HepG2 (cell line): ENCODE measurements around the gene IRF5.

Experiments
- ATF5 ChIP-seq: sonication (generic); formaldehyde crosslinking; IDR thresholded peaks from 2 replicates; pipeline ENCODE4 v1.4.0; 2020; ENCODE audit warnings: mild to moderate bottlenecking, low read depth, missing genetic modification reagents
- CTCF ChIP-seq: sonication (generic); formaldehyde crosslinking; IDR thresholded peaks from 2 replicates; pipeline ENCODE4 v1.5.0; 2020; ENCODE audit warnings: mild to moderate bottlenecking, missing genetic modification reagents, moderate library complexity
- E2F5 ChIP-seq: sonication (generic); formaldehyde crosslinking; conservative IDR thresholded peaks from 2 replicates; pipeline ENCODE4 v1.4.0; 2020; ENCODE audit warnings: missing genetic modification reagents
- EEA1 ChIP-seq: sonication (generic); formaldehyde crosslinking; IDR thresholded peaks from 2 replicates; pipeline ENCODE4 v1.5.1; 2020; ENCODE audit warnings: mild to moderate bottlenecking, missing genetic modification reagents, borderline replicate concordance
- EP300 ChIP-seq, 3 experiments: sonication (generic) in 1 of 3; formaldehyde crosslinking in 1 of 3; IDR thresholded peaks; 2 replicates each; pipeline versions ENCODE4 v1.5.1 to v1.6.1; 2011 to 2020; ENCODE audit warnings: low read depth in 2 of 3, low read length in 2 of 3, borderline replicate concordance in 1 of 3, improper control_type of control experiment in 1 of 3, mild to moderate bottlenecking in 1 of 3, missing genetic modification reagents in 1 of 3, moderate library complexity in 1 of 3
- EZH2 ChIP-seq: conservative IDR thresholded peaks from 2 replicates; pipeline ENCODE4 v1.6.1; 2012; ENCODE audit warnings: mild to moderate bottlenecking, low read depth, low read length, moderate library complexity
- FOXA3 ChIP-seq: IDR thresholded peaks from 2 replicates; pipeline ENCODE4 v1.6.1; 2016; ENCODE audit warnings: missing genetic modification reagents, missing compliant biosample characterization
- HMGXB4 ChIP-seq, 2 experiments: sonication (generic) in 1 of 2; formaldehyde crosslinking in 1 of 2; IDR thresholded peaks; 2 replicates each; pipeline versions ENCODE4 v1.4.0 to v1.6.1; 2018 to 2020; ENCODE audit warnings: missing genetic modification reagents in 2 of 2, borderline replicate concordance in 1 of 2, low read depth in 1 of 2, mild to moderate bottlenecking in 1 of 2, missing biosample characterization in 1 of 2
- NR1H2 ChIP-seq: sonication (generic); formaldehyde crosslinking; IDR thresholded peaks from 2 replicates; pipeline ENCODE4 v1.8.1; 2022; ENCODE audit warnings: low read depth, missing genetic modification reagents, borderline replicate concordance
- SOX5 ChIP-seq: IDR thresholded peaks from 2 replicates; pipeline ENCODE4 v1.6.1; 2016; ENCODE audit warnings: borderline replicate concordance
- SRSF9 ChIP-seq: fragments of 200-400 bp; formaldehyde crosslinking; IDR thresholded peaks from 2 replicates; pipeline ENCODE4 v1.6.1; 2018; ENCODE audit warnings: borderline replicate concordance, mild to moderate bottlenecking, low read depth, low read length; ENCODE audit not compliant: insufficient read depth, poor library complexity, severe bottlenecking
- ZBTB10 ChIP-seq: sonication (generic); formaldehyde crosslinking; IDR thresholded peaks from 2 replicates; pipeline ENCODE4 v1.4.0; 2020; ENCODE audit warnings: missing genetic modification reagents, borderline replicate concordance
- ZNF263 ChIP-seq: sonication (generic); formaldehyde crosslinking; IDR thresholded peaks from 2 replicates; pipeline ENCODE4 v1.4.0; 2020; ENCODE audit warnings: missing genetic modification reagents
- ZNF674 ChIP-seq: sonication (generic); formaldehyde crosslinking; IDR thresholded peaks from 2 replicates; pipeline ENCODE4 v1.5.0; 2020; ENCODE audit warnings: low read depth, mild to moderate bottlenecking, missing genetic modification reagents

GRCh38 chr7:128986609-128987008 is 48.9 kb downstream of the IRF5 start:
- TF ChIP-seq EP300 (IDR thresholded peaks at IDR 0.05; ENCODE audit: low read depth in 2 of 2, low read length in 2 of 2) (no peak), EP300 (CRISPR knock-in tag; IDR thresholded peaks at IDR 0.05; ENCODE audit: borderline replicate concordance) (no peak), SOX5 (CRISPR knock-in tag) (no peak), EZH2 (no peak), FOXA3 (CRISPR knock-in tag) (no peak), SRSF9 (no peak), ZNF263 (CRISPR knock-in tag) (no peak), ZNF674 (no peak), HMGXB4 (CRISPR knock-in tag; IDR thresholded peaks at IDR 0.05; ENCODE audit: borderline replicate concordance in 1 of 2, low read depth in 1 of 2) (no peak), CTCF (CRISPR knock-in tag) (no peak), ATF5 (CRISPR knock-in tag) (no peak), NR1H2 (no peak), E2F5 (no peak), EEA1 (CRISPR knock-in tag) (no peak), ZBTB10 (CRISPR knock-in tag) (no peak)
